ACC112 (cell line): ENCODE data around the gene KITLG.
A peak's percentile ranks its signal among the peaks of the same experiment; 100 is the strongest.

ENCODE experiments used
- H2AFZ ChIP-seq: fragments of 200-600 bp; sonication (generic); one replicate; pipeline ENCODE4 v1.6.0; 2017; ENCODE audit warnings: antibody characterized with exemption, low read length; ENCODE audit not compliant: unreplicated experiment
- H3K27ac ChIP-seq: fragments of 200-600 bp; sonication (generic); 2 replicates; pipeline ENCODE4 v1.5.1; 2014; ENCODE audit warnings: low read depth, mild to moderate bottlenecking, antibody characterized with exemption, low read length, moderate library complexity
- H3K27me3 ChIP-seq: fragments of 200-600 bp; sonication (generic); 2 replicates; pipeline ENCODE4 v1.6.1; 2014; ENCODE audit warnings: mild to moderate bottlenecking, antibody characterized with exemption, low read length, moderate library complexity, mixed read lengths; ENCODE audit not compliant: insufficient read depth
- H3K36me3 ChIP-seq: fragments of 200-600 bp; sonication (generic); 2 replicates; pipeline ENCODE4 v1.6.1; 2016; ENCODE audit warnings: mild to moderate bottlenecking, antibody characterized with exemption, low read length, moderate library complexity, mixed read lengths; ENCODE audit not compliant: insufficient read depth
- H3K4me1 ChIP-seq: fragments of 200-600 bp; sonication (generic); one replicate; pipeline ENCODE4 v1.6.1; 2016; ENCODE audit warnings: low read length, mixed read lengths; ENCODE audit not compliant: insufficient read depth, unreplicated experiment, control insufficient read depth
- H3K4me3 ChIP-seq: fragments of 200-600 bp; sonication (generic); 2 replicates; pipeline ENCODE4 v1.5.1; 2014; ENCODE audit warnings: mild to moderate bottlenecking, low read depth, low read length
- H3K79me2 ChIP-seq: fragments of 200-600 bp; sonication (generic); one replicate; pipeline ENCODE4 v1.6.0; 2016; ENCODE audit warnings: low read length; ENCODE audit not compliant: control insufficient read depth, unreplicated experiment, insufficient read depth

Gene KITLG

GRCh38 chr12:88576866-88577265, 3.4 kb downstream of the KITLG start:
- Histone ChIP-seq H3K4me1 (peaks cover 49% of the 10 kb centered on the region), H3K4me3 (peak overlapping the region; percentile 96), H3K79me2 (peaks cover 77% of the 10 kb centered on the region), H3K27me3 (no peaks in the 10 kb centered on the region), H3K36me3 (no peaks in the 10 kb centered on the region), H2AFZ (no peak overlapping the region), H3K27ac (peak overlapping the region; percentile 51; the same call in 1 of the 2 replicates)

DNA sequence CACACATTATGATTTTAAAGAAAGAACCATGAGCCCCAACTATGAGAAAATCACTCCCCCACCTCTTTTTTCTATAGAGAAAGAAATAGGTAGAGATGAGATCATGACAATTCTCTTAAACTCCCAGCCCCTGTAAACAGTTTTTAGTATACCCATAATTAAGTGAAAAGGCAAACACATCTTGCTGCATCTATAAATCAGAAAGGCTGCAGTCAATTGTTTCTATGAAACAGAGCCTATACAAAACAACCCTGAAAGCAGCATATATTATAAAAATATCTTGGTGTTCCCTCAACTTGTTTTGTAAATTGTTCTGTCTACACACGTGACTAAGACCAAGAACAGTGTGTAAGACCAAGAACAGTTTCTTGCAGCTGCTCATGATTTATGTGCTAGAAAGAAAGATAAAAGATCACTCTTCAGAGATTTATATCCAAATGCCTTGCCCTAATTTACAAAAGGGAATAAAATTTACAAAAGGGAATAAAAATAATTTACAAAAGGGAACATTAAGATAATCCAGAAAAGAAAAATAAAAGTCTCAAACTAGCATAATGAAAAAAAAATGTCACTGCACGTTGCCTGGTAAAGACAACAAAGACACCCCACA, 4.8 kb downstream of the KITLG start:
- H3K36me3 ChIP-seq, result no peaks in the 10 kb centered on the region
- no peak overlapping the region for H3K27ac ChIP-seq
- peaks cover 63% of the 10 kb centered on the region for H3K4me1 ChIP-seq
- peaks cover 89% of the 10 kb centered on the region for H3K79me2 ChIP-seq
- H3K4me3 ChIP-seq, result peak overlapping the region; percentile 64
- H2AFZ ChIP-seq, result no peak overlapping the region
- H3K27me3 ChIP-seq, result no peaks in the 10 kb centered on the region

GRCh38 chr12:88574278-88574677, 6.0 kb downstream of the KITLG start:
- Histone ChIP-seq H3K27ac (peak overlapping the region; percentile 4; the same call in 1 of the 2 replicates), H3K4me1 (peaks cover 74% of the 10 kb centered on the region), H3K79me2 (peaks cover 84% of the 10 kb centered on the region), H2AFZ (peak overlapping the region; percentile 38), H3K4me3 (peak overlapping the region; percentile 64), H3K27me3 (no peaks in the 10 kb centered on the region), H3K36me3 (no peaks in the 10 kb centered on the region)

- Histone ChIP-seq H3K4me1 (peaks cover 78% of the 10 kb centered on the region), H2AFZ (no peak overlapping the region), H3K27me3 (no peaks in the 10 kb centered on the region), H3K79me2 (peaks cover 84% of the 10 kb centered on the region), H3K27ac (no peak overlapping the region), H3K36me3 (no peaks in the 10 kb centered on the region), H3K4me3 (no peak overlapping the region)
Observed at GRCh38 chr12:88573583-88573982, 6.7 kb downstream of the KITLG start.

- Histone ChIP-seq H3K4me3 (no peak overlapping the region), H3K27ac (no peak overlapping the region), H3K79me2 (peaks cover 79% of the 10 kb centered on the region), H3K27me3 (no peaks in the 10 kb centered on the region), H3K4me1 (peaks cover 78% of the 10 kb centered on the region), H2AFZ (no peak overlapping the region), H3K36me3 (no peaks in the 10 kb centered on the region)
Observed at GRCh38 chr12:88572781-88573549, 7.3 kb downstream of the KITLG start.

GRCh38 chr12:88571543-88571942, 8.7 kb downstream of the KITLG start:
- Histone ChIP-seq H3K36me3 (no peaks in the 10 kb centered on the region), H3K4me1 (peaks cover 68% of the 10 kb centered on the region), H3K79me2 (peaks cover 78% of the 10 kb centered on the region), H2AFZ (no peak overlapping the region), H3K27ac (peak overlapping the region; percentile 14; the same call in 1 of the 2 replicates), H3K4me3 (no peak overlapping the region), H3K27me3 (no peaks in the 10 kb centered on the region)

DNA sequence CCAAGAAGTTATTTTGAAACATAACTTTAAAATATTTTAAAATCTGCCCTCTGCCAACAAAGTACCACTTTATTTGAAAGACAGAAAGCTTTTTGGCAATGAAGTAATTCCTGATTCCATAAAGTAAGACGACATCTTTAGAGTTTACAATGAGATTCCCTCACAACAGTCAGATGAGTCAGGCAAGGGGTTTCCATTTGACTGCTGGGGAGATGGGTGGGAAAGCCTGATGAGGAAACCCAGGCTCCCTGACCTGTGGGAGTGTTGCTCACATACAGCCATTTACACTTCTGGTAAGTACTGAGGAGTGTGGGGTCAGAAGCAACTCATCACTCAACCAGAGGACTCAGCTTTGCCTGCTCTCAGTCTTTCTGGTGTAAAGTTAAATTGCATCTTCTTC, 10.2 kb downstream of the KITLG start:
- Histone ChIP-seq H2AFZ (no peak overlapping the region), H3K27me3 (no peaks in the 10 kb centered on the region), H3K79me2 (peaks cover 75% of the 10 kb centered on the region), H3K27ac (peak overlapping the region; percentile 20; the same call in 1 of the 2 replicates), H3K4me1 (peaks cover 55% of the 10 kb centered on the region), H3K4me3 (no peak overlapping the region), H3K36me3 (no peaks in the 10 kb centered on the region)

- Histone ChIP-seq H3K27ac (no peak overlapping the region), H3K4me1 (peaks cover 51% of the 10 kb centered on the region), H3K36me3 (no peaks in the 10 kb centered on the region), H2AFZ (no peak overlapping the region), H3K27me3 (no peaks in the 10 kb centered on the region), H3K4me3 (no peak overlapping the region), H3K79me2 (peaks cover 64% of the 10 kb centered on the region)
Observed at GRCh38 chr12:88566430-88566829, 13.8 kb downstream of the KITLG start.

DNA sequence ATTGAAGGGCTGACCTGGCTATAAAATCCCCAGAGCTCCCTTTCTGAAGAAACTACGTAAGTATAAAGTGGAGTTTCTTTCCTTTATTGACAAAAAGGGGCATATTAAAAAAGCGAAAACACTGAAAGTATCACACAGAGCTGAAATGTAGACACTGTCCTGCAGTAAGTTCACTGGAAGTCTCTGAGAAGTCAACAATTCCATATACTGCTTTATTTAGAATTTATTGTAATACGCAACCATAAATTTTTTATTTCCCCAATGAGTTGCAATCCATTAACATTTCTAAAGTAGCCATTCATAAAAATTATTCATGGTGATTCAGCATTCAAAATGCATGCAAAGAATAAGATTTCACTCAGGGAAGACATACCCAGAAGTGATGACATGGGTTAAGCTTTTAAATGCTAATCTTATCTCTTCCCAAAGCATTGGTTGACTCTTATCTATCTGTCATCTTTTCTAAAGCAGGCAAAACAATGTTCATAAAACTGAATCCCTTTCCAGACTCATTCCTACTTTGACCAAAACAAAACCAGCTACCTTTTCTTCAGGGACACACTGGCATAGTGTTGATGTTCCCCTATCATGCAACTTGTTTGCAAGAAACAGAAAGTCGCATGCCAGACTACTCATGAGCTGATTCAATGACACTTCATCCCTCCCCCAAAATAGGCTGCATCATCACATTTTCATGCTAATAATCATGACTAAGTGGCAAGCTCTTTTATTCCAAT, 17.3 kb downstream of the KITLG start:
- H3K4me3 ChIP-seq, result peak overlapping the region; percentile 42; the same call in 1 of the 2 replicates
- no peak overlapping the region for H2AFZ ChIP-seq
- H3K79me2 ChIP-seq, result peaks cover 50% of the 10 kb centered on the region
- no peaks in the 10 kb centered on the region for H3K36me3 ChIP-seq
- H3K4me1 ChIP-seq, result peaks cover 27% of the 10 kb centered on the region
- no peaks in the 10 kb centered on the region for H3K27me3 ChIP-seq
- peak overlapping the region; percentile 75 for H3K27ac ChIP-seq

GRCh38 chr12:88562151-88562550, 18.1 kb downstream of the KITLG start:
- Histone ChIP-seq H3K4me1 (peaks cover 27% of the 10 kb centered on the region), H3K4me3 (no peak overlapping the region), H2AFZ (no peak overlapping the region), H3K36me3 (no peaks in the 10 kb centered on the region), H3K27ac (peak overlapping the region; percentile 75), H3K27me3 (no peaks in the 10 kb centered on the region), H3K79me2 (peaks cover 44% of the 10 kb centered on the region)
